SJCRH30 (cell line): ENCODE results near the gene MMS19. TPM values are rescaled to one million over a fixed set of nuclear protein-coding genes. Genes with fewer than 3 reads are reported as not detected.
"Not testable (repeated sequence)": the region's sequence is repeated elsewhere in the genome, so short reads cannot be mapped to it uniquely, and the experiment has no call there.

ENCODE experiments used
- DNase-seq, 2 experiments: peaks; one replicate each; pipeline ENCODE4 v3.0.0-alpha.2; 2015 to 2020
- H3K27ac ChIP-seq: fragments of 250-450 bp; sonication (Bioruptor Pico); 2 replicates; pipeline ENCODE4 v1.5.1; 2020; ENCODE audit warnings: mild to moderate bottlenecking, moderate library complexity
- H3K27me3 ChIP-seq: fragments of 250-450 bp; sonication (Bioruptor Pico); 2 replicates; pipeline ENCODE4 v1.5.1; 2020; ENCODE audit warnings: mild to moderate bottlenecking, moderate library complexity
- H3K36me3 ChIP-seq: fragments of 250-450 bp; sonication (Bioruptor Pico); 2 replicates; pipeline ENCODE4 v1.5.1; 2020; ENCODE audit warnings: mild to moderate bottlenecking, moderate library complexity
- H3K4me1 ChIP-seq: fragments of 250-450 bp; sonication (Bioruptor Pico); 2 replicates; pipeline ENCODE4 v1.5.1; 2020; ENCODE audit warnings: mild to moderate bottlenecking, moderate library complexity
- H3K4me3 ChIP-seq: fragments of 250-450 bp; sonication (Bioruptor Pico); 2 replicates; pipeline ENCODE4 v1.5.1; 2020; ENCODE audit warnings: mild to moderate bottlenecking, moderate library complexity
- H3K9me3 ChIP-seq: fragments of 250-450 bp; sonication (Bioruptor Pico); replicated peaks from 2 replicates; pipeline ENCODE4 v1.5.1; 2020; ENCODE audit warnings: mild to moderate bottlenecking, moderate library complexity
- total RNA-seq: library from RNA; depleted of rRNA; stranded (reverse); fragments of >200 nt; shearing (Covaris generic); gene quantifications from 2 replicates; pipeline ENCODE4 v1.2.3, GENCODE V29; 2014

MMS19 gene
- total RNA-seq, 1 experiment from 2014 or later = 83.7 TPM

- Histone ChIP-seq H3K27ac (no peak overlapping the region), H3K36me3 (peaks cover 46% of the 10 kb centered on the region), H3K27me3 (no peaks in the 10 kb centered on the region), H3K9me3 (no peaks in the 10 kb centered on the region), H3K4me3 (no peak overlapping the region), H3K4me1 (no peaks in the 10 kb centered on the region)
- DNase-seq = no peak
These were observed 47.4 kb downstream of the MMS19 start for GRCh38 chr10:97450828-97451227.

DNA sequence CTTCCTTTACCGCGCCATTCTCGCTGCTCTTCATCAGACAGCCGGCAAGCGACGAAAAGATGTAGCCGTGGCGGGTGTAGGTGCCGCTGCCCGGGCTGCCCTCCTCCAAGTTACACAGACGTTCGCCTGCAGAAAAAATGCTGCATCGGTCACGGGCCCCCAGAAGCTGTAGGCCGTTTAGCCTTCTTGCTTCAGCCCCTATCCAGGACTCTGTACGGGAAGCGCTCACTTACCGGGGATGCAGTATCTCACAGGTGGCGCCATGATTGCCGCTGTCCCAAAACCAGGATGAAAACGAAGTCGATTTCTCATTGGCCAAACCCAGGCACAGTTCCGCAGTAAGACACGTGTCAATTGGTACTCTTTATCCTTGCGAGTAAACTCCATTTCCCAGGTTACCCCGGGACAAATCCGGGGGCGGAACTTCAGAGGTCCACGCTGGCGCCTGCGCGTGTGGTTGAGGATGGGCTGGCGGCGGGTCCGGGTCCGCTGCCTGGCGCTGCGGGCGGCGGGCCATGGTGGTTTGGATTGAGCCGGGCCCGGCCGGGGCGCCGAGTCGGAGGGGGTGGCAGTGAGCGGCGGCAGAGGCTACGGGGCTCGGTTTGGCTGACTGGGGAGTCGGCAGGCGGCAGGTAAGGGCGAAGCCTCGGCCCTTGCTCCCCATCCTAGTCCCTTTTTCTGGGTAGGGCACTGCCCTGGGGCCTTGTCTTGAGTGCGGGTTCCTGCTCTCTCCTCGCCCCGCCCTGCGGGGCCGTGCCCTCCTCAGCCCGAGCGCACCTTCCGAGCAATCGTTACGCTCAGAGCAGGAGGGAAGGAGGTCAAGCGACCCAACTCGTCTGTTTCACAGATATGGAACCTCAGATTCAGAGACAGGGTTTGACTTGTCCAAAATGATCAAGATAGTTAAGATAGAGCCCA is 52.2 kb downstream of the MMS19 start, which contains the start of the genes EXOSC1 and ZDHHC16:
Gene EXOSC1 (minus strand): TSS at position 285 of the 918 bp plus-strand sequence. CDS start 21 bp downstream, at position 264.
Gene ZDHHC16 (plus strand): TSS at position 454 of the 918 bp plus-strand sequence. CDS start 5,501 bp downstream, outside the sequence.
- Histone ChIP-seq H3K27ac (peak within 1 kb of the TSS; percentile 49), H3K4me3 (peak within 1 kb of the TSS; percentile 92)
- DNase-seq = peak; percentile 94 to 97

DNA sequence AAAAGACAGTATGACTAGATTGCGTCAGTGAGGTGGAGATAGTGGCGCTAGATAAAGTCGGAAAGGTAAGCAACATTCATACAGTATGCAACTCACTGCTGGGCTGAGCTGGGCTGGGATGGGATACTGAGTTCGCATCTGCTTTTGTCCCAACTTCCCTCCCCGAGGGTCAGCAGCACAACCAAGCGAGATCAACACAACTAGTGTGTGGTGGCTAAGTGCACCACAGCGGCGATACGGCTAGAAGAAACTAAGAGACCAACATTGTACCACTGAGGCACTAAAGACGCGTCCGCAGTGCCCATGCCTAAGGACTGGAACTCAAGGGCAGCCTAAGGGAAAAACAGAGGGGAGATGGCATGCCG is 52.9 kb downstream of the MMS19 start:
- peak overlapping the region; percentile 5; the same call in 1 of the 2 replicates for H3K27ac ChIP-seq
- no peaks in the 10 kb centered on the region for H3K9me3 ChIP-seq
- no peaks in the 10 kb centered on the region for H3K27me3 ChIP-seq
- no peaks in the 10 kb centered on the region for H3K4me1 ChIP-seq
- H3K4me3 ChIP-seq = peak overlapping the region; percentile 92
- peak in 1 of 2 experiments; percentile 25 for DNase-seq
- H3K36me3 ChIP-seq = peaks cover 10% of the 10 kb centered on the region

More for the DNA sequence above, 52.2 kb downstream of the MMS19 start, which contains the start of the genes EXOSC1 and ZDHHC16:
- H3K9me3 ChIP-seq = no peaks in the 10 kb centered on the region
- no peaks in the 10 kb centered on the region for H3K27me3 ChIP-seq
- peaks cover 7% of the 10 kb centered on the region for H3K36me3 ChIP-seq
- no peaks in the 10 kb centered on the region for H3K4me1 ChIP-seq

- Histone ChIP-seq H3K36me3 (peaks cover 20% of the 10 kb centered on the region), H3K4me1 (no peaks in the 10 kb centered on the region), H3K27me3 (no peaks in the 10 kb centered on the region), H3K4me3 (no peak overlapping the region), H3K27ac (no peak overlapping the region), H3K9me3 (no peaks in the 10 kb centered on the region)
- no peak for DNase-seq
These were observed 54.0 kb downstream of the MMS19 start for GRCh38 chr10:97444212-97444611.

DNA sequence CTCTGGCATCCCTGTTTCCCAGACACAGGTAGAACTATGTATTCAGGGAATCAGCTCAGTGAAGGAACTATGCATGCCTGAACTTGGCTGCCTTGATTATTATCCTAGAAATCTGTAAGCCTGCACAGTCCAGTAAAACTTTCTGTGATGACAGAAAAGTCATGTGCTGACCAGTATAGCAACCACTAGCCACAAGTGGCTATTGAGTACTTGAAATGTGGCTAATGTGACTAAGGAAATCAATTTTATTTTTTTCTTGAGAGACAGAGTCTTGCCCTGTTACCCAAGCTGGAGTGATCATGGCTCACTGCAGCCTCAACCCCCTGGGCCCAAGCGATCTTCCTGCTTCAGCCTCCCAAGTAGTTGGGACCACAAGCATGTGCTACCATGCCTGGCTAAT is 55.9 kb downstream of the MMS19 start:
- DNase-seq = no peak
- H3K4me3 ChIP-seq = no peak overlapping the region
- no peaks in the 10 kb centered on the region for H3K27me3 ChIP-seq
- H3K27ac ChIP-seq = no peak overlapping the region
- no peaks in the 10 kb centered on the region for H3K9me3 ChIP-seq
- no peaks in the 10 kb centered on the region for H3K4me1 ChIP-seq
- H3K36me3 ChIP-seq = peaks cover 36% of the 10 kb centered on the region

DNA sequence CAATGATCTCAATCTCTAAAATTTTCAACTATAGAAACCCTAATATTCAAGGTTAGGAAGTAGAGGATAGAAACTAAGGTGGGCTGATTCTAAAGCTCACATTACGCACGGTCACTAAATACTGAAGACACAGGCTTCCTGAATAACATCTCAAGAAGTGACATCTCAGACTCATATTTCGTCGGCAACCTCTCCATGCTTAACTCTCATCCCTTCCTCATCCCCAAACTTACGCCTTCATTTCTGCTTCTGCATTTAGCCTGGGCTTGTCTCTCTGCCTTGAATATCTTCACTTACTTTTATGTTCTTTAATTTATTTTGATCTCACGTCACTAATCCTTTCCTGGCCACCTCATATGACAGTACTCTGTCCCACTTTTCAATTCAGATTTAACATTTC is 63.0 kb downstream of the MMS19 start:
- Histone ChIP-seq H3K4me1 (no peaks in the 10 kb centered on the region), H3K4me3 (no peak overlapping the region), H3K27me3 (no peaks in the 10 kb centered on the region), H3K27ac (no peak overlapping the region), H3K36me3 (peaks cover 73% of the 10 kb centered on the region), H3K9me3 (no peaks in the 10 kb centered on the region)
- no peak for DNase-seq

- Histone ChIP-seq H3K4me3 (no peak overlapping the region), H3K27me3 (no peaks in the 10 kb centered on the region), H3K27ac (no peak overlapping the region), H3K4me1 (no peaks in the 10 kb centered on the region), H3K36me3 (peaks cover 72% of the 10 kb centered on the region), H3K9me3 (no peaks in the 10 kb centered on the region)
- DNase-seq = no peak
These were observed 63.7 kb downstream of the MMS19 start for GRCh38 chr10:97434557-97434956.

- Histone ChIP-seq H3K36me3 (peaks cover 71% of the 10 kb centered on the region), H3K4me1 (no peaks in the 10 kb centered on the region), H3K27me3 (no peaks in the 10 kb centered on the region), H3K9me3 (no peaks in the 10 kb centered on the region), H3K4me3 (no peak overlapping the region), H3K27ac (no peak overlapping the region)
- no peak for DNase-seq
These were observed 64.2 kb downstream of the MMS19 start for GRCh38 chr10:97434055-97434454.

- Histone ChIP-seq H3K27ac (no peak overlapping the region), H3K4me3 (no peak overlapping the region), H3K9me3 (no peaks in the 10 kb centered on the region), H3K27me3 (no peaks in the 10 kb centered on the region), H3K4me1 (peaks cover 7% of the 10 kb centered on the region; the same call in 1 of the 2 replicates), H3K36me3 (peaks cover 45% of the 10 kb centered on the region)
- DNase-seq = no peak
These were observed 69.6 kb downstream of the MMS19 start for GRCh38 chr10:97428572-97428981.

DNA sequence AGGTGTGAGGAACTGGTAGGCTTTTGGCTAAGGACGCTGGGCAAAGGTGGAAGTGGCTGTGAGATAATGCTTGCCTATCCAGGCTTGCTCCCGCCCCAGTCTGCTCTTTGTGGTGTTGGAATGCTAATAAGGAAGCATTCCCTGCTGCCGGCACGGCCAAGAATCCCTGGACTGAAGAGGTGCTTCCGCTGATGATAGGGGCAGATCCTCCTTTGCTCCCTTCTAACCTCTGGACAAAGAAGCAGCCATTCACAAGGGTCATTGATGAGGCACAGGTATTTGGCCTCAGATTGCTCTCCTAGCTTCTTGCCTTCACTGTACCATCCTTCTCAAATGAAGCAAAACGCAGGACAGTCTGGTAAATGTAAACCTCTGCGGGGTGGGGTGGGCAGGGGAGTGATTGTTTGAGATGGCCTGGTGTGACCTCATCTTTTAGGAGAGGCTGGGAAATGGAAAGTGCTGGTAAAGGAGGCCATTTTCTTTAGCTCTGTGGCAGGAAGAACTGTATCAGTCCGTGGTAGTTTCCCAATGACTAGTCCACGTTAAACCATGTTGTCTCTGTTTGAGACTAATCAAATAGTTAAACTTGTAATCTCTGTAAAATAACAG is 70.5 kb downstream of the MMS19 start:
- H3K36me3 ChIP-seq = peaks cover 41% of the 10 kb centered on the region
- no peaks in the 10 kb centered on the region for H3K9me3 ChIP-seq
- no peaks in the 10 kb centered on the region for H3K27me3 ChIP-seq
- H3K4me3 ChIP-seq = peak overlapping the region; percentile 90
- DNase-seq = peak; percentile 39 to 51
- 0 out of 2 replicates have a peak overlapping the region, but pooled peaks have one; percentile 87 for H3K27ac ChIP-seq
- H3K4me1 ChIP-seq = peaks cover 7% of the 10 kb centered on the region; the same call in 1 of the 2 replicates

- peaks cover 39% of the 10 kb centered on the region for H3K36me3 ChIP-seq
- no peaks in the 10 kb centered on the region for H3K9me3 ChIP-seq
- H3K4me3 ChIP-seq = peak overlapping the region; percentile 90
- H3K4me1 ChIP-seq = peaks cover 7% of the 10 kb centered on the region; the same call in 1 of the 2 replicates
- peak in 1 of 2 experiments; percentile 49 for DNase-seq
- peak overlapping the region; percentile 87 for H3K27ac ChIP-seq
- no peaks in the 10 kb centered on the region for H3K27me3 ChIP-seq
These were observed 71.2 kb downstream of the MMS19 start for GRCh38 chr10:97426776-97427570.

GRCh38 chr10:97425964-97426775 is 72.1 kb downstream of the MMS19 start, which contains the start of gene PGAM1:
Gene PGAM1 (plus strand): TSS chr10:97426191. CDS start chr10:97426308, 117 bp downstream.
- DNase-seq = peak; percentile 94 to 97
- Histone ChIP-seq H3K4me3 (peak within 1 kb of the TSS; percentile 90), H3K27me3 (no peaks in the 10 kb centered on the region), H3K4me1 (peaks cover 7% of the 10 kb centered on the region; the same call in 1 of the 2 replicates), H3K9me3 (no peaks in the 10 kb centered on the region), H3K27ac (peak within 1 kb of the TSS; percentile 87), H3K36me3 (peaks cover 31% of the 10 kb centered on the region)

DNA sequence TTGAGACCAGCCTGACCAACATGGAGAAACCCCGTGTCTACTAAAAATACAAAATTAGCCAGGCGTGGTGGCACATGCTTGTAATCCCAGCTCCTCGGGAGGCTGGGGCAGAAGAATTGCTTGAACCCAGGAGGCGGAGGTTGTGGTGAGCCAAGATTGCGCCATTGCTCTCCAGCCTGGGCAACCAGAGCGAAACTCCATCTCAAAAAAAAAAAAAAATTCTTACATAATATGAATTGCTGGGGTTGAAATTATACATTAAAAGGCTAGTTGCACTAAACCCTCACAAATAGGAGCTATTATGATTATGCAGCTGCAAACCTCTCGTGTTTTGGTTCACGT is 74.5 kb downstream of the MMS19 start:
- not testable (repeated sequence) for DNase-seq, H3K27me3 ChIP-seq, H3K27ac ChIP-seq, H3K4me1 ChIP-seq, H3K4me3 ChIP-seq, H3K9me3 ChIP-seq
- H3K36me3 ChIP-seq = peaks cover 10% of the 10 kb centered on the region

DNA sequence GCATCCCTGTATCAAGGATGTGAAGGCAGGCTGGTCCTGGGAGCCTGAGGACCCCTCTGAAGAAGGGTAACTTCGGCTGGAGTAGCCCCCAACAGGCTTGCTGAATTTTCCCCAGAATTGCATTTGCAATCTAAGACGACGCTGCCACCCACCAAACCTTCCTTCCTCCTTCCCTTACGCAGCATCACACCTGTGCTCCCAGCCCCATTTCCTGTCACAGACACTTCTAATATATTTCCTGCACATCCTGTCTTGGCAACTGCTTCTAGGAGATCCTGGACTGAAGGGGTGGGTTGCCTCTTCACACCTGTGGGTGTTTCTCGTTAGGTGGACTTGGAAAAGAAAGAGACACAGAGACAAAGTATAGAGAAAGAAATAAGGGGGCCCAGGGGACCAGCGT is 81.7 kb downstream of the MMS19 start:
- Histone ChIP-seq H3K4me1 (no peaks in the 10 kb centered on the region), H3K4me3 (no peak overlapping the region), H3K27me3 (no peaks in the 10 kb centered on the region), H3K36me3 (no peaks in the 10 kb centered on the region), H3K9me3 (no peaks in the 10 kb centered on the region), H3K27ac (no peak overlapping the region)
- DNase-seq = no peak
